Measurements from ENCODE around the gene KCNJ15. TPM values are rescaled to one million over a fixed set of nuclear protein-coding genes. Genes with fewer than 3 reads are reported as not detected.

Gene KCNJ15
- total RNA-seq, 2 donors from 2014 or later = 0.17 to 0.21 TPM

DNA sequence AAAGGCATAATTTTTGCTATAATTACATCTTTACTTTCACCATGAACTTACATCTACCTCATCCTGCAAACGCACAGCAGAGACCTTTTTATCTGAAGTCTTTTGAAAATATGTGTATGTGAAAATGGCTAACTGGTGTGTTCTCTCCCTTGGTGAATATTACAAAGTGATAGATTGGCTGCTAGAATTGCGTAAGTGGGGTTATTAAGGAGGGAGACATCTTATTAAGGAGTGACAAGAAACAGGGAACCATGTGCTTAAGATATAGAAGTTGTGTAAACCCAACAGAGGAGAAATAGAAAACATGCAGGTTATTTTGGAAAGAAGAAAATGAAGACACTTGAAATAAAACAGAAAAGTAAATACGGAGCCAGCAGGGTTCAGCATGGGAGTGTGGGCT lies 7.8 kb downstream of the KCNJ15 start:
- DNase-seq = no peak
- intact Hi-C loops (cut with DNase I) = no loop called here
- Histone ChIP-seq H3K4me1 (peaks cover 3% of the 10 kb centered on the region), H3K36me3 (no peaks in the 10 kb centered on the region), H3K27me3 (no peaks in the 10 kb centered on the region), H3K27ac (no peak overlapping the region), H3K9me3 (no peaks in the 10 kb centered on the region), H3K4me3 (no peak overlapping the region), H3K9ac (ENCODE audit: low read depth in 2 of 2, low read length in 2 of 2) (no peak overlapping the region)
- TF ChIP-seq, protein P1, sequence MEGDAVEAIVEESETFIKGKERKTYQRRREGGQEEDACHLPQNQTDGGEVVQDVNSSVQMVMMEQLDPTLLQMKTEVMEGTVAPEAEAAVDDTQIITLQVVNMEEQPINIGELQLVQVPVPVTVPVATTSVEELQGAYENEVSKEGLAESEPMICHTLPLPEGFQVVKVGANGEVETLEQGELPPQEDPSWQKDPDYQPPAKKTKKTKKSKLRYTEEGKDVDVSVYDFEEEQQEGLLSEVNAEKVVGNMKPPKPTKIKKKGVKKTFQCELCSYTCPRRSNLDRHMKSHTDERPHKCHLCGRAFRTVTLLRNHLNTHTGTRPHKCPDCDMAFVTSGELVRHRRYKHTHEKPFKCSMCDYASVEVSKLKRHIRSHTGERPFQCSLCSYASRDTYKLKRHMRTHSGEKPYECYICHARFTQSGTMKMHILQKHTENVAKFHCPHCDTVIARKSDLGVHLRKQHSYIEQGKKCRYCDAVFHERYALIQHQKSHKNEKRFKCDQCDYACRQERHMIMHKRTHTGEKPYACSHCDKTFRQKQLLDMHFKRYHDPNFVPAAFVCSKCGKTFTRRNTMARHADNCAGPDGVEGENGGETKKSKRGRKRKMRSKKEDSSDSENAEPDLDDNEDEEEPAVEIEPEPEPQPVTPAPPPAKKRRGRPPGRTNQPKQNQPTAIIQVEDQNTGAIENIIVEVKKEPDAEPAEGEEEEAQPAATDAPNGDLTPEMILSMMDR (IDR thresholded peaks at IDR 0.05) = no peak

DNA sequence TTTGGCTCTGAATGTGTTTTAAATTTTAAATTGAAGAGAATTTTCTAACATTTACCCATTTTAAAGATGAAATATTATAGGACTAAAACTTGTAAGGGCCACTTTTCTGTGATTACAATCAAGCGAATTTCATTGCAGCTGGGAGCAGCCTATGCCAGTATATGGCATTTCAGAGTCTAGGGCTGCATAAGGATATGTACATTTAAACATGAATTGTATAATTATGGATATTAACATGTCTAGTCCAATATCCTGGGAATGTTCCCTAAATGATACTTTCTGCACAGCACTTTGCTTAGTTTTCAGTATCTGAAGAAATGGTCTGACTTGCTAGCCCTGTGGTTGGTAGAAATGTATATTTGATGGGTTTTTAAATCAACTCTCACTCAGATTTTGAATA lies 8.4 kb downstream of the KCNJ15 start:
- Histone ChIP-seq H3K4me3 (no peak overlapping the region), H3K27ac (no peak overlapping the region), H3K9me3 (no peaks in the 10 kb centered on the region), H3K27me3 (no peaks in the 10 kb centered on the region), H3K9ac (ENCODE audit: low read depth in 2 of 2, low read length in 2 of 2) (no peak overlapping the region), H3K36me3 (no peaks in the 10 kb centered on the region), H3K4me1 (peaks cover 3% of the 10 kb centered on the region)
- intact Hi-C loops (cut with DNase I) = no loop called here
- TF ChIP-seq, protein P1 (IDR thresholded peaks at IDR 0.05) = no peak
- no peak for DNase-seq

DNA sequence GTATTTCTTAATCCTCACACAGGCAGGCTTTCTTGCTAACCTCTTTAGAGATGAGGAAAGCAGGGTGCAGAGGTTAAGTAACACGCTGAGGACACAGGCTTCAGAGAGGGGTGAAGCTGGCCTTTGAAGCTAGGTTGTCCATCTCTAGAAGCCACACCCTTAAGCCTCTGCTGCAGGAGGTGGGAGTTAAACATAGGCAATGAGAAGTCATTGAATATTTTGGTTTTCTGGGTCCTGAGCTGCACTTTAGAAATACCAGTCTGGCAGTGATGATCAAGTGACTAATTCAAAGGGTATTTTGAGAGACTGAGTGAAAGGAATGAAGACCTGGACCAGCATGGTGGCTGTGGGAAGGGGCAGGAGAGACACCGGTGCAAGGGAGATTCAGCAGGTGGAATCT lies 9.9 kb downstream of the KCNJ15 start:
- peaks cover 3% of the 10 kb centered on the region for H3K4me1 ChIP-seq
- no peaks in the 10 kb centered on the region for H3K27me3 ChIP-seq
- H3K9me3 ChIP-seq = no peaks in the 10 kb centered on the region
- no peak overlapping the region for H3K27ac ChIP-seq
- TF ChIP-seq, protein P1 (IDR thresholded peaks at IDR 0.05) = no peak
- intact Hi-C loops (cut with DNase I) = no loop called here
- no peak for DNase-seq
- no peak overlapping the region for H3K4me3 ChIP-seq
- no peaks in the 10 kb centered on the region for H3K36me3 ChIP-seq
- H3K9ac ChIP-seq (ENCODE audit: low read depth in 2 of 2, low read length in 2 of 2) = no peak overlapping the region

DNA sequence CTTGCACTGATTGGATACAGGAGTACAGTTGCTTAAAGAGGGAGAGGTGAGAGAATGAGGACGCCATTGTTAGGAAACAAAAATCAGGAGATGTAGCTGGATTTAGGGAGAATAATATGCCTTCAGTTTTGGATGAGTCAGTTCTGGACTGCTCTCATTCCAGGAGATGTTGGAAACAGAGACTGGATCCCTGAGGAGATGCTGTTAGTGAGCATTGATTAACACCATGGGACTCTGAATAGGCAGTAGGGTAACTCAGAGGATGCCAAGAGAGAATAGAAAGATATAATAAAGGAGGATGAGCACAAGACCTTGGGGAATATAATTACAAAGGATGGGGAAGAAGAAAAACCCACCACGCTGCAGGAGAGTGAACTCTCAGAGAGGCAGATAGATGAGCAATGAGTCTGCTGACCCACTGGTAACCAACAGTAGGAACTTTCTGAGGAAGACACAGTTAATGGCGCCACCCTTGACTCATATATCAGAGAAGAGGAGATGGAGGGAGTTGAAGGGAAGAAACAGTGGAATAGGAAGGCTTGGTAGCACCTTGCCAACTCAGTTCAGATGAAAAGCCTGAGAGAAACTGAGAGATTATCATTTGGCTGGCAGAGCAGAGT lies 10.5 kb downstream of the KCNJ15 start:
- Histone ChIP-seq H3K27me3 (no peaks in the 10 kb centered on the region), H3K4me1 (peaks cover 3% of the 10 kb centered on the region), H3K27ac (no peak overlapping the region), H3K9me3 (no peaks in the 10 kb centered on the region), H3K4me3 (no peak overlapping the region), H3K9ac (ENCODE audit: low read depth in 2 of 2, low read length in 2 of 2) (no peak overlapping the region), H3K36me3 (no peaks in the 10 kb centered on the region)
- no peak for DNase-seq
- TF ChIP-seq, protein P1 (IDR thresholded peaks at IDR 0.05) = no peak
- intact Hi-C loops (cut with DNase I) = no loop called here

DNA sequence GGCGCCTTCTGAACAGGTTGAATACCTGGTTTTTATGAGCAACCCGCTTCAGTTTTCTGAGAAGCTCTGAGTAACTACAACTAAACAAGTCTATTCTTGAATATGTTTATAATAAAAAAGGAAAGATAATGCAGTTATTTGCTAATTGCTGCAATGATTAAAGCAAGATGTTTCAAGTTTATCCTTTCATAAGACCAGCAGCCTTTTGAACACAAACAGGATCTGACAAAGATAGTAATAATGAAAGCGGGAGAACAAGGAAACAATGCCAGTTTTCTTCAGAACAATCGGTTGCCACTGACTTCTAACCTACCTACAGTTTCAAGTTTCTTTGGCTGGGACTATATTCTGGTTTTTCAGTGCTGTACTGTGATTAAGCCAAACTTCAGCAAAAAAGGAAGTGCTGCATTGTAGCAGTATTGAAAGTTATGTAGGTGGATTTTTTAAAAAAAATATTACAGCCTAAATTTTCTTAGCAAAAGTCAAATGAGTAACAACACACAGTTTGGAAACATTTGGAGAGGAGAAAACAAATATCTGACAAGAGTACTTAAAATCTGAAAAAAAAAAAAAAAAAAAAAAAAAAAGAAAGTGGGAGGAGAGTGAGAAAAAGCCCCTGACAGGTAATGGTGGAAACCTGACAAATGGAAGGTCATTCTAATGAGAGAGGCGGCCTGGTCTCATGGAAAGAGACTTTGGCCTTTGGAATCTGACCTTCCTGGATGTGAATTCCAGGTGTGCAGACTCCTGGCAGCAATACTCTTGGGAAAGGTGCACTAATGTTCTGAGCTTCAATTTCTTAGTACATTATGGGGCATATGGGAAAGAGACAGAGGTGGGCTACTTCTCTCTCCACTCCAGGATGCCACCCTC lies 11.4 kb downstream of the KCNJ15 start:
- H3K4me1 ChIP-seq = peaks cover 3% of the 10 kb centered on the region
- DNase-seq = peak; percentile 50
- TF ChIP-seq, protein P1 (IDR thresholded peaks at IDR 0.05) = no peak
- no peaks in the 10 kb centered on the region for H3K9me3 ChIP-seq
- H3K4me3 ChIP-seq = no peak overlapping the region
- no peaks in the 10 kb centered on the region for H3K27me3 ChIP-seq
- H3K27ac ChIP-seq = no peak overlapping the region
- H3K9ac ChIP-seq (ENCODE audit: low read depth in 2 of 2, low read length in 2 of 2) = no peak overlapping the region
- intact Hi-C loops (cut with DNase I) = no loop called here
- H3K36me3 ChIP-seq = no peaks in the 10 kb centered on the region
